ENCODE results near the gene ATR. TPM values are rescaled to one million over a fixed set of nuclear protein-coding genes. Genes with fewer than 3 reads are reported as not detected.

ATR gene
- total and polyA plus RNA-seq, 7 experiments from 2014 or later: 11.3 to 48.3 (median 34.8) TPM

DNA sequence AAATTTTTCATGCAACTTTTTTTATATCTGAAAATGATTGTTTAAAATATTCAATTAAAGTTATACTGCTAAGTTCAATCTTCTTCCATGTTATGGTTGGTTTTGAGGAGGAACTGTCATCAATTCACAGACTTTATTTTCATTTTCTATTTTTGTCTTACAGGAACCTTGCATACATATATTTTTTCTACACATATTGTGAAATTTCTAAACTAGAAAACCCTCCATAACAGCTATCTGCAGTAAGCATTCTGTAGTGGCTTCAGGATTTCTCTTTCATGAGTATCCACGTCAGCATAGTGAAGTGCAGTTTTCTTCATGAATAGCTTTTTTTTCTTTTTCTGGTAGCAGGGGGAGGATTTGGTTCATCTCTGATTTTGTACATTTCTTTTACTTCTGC lies 48.2 kb downstream of the ATR start:
- peaks cover 14 to 52% (median 41%) of the 10 kb centered on the region in 5 donors for H3K36me3 Mint-ChIP-seq
- no peaks in the 10 kb centered on the region for H3K27me3 ChIP-seq (ENCODE audit: control insufficient read depth in 2 of 2, insufficient read depth in 2 of 2, low read length in 2 of 2)
- H3K4me3 Mint-ChIP-seq: no peak overlapping the region
- no peak for DNase-seq
- no peaks in the 10 kb centered on the region for H3K9me3 ChIP-seq (ENCODE audit: control insufficient read depth in 2 of 3, low read length in 3 of 3)
- H3K4me1 Mint-ChIP-seq: peaks cover 0 to 9% (median 0%) of the 10 kb centered on the region in 7 donors
- ChIA-PET CTCF (no interaction called here), POLR2A (no interaction called here)
- H3K4me3 ChIP-seq (ENCODE audit: low read length): no peak overlapping the region
- peaks cover 7 to 30% (median 11%) of the 10 kb centered on the region in 3 experiments for H3K36me3 ChIP-seq (ENCODE audit: control insufficient read depth in 2 of 3, insufficient read depth in 3 of 3, low read length in 3 of 3)
- H3K9me3 Mint-ChIP-seq: peaks cover 0 to 10% (median 0%) of the 10 kb centered on the region in 11 donors
- H3K4me1 ChIP-seq (ENCODE audit: control insufficient read depth in 2 of 2, insufficient read depth in 2 of 2, low read length in 2 of 2): no peaks in the 10 kb centered on the region
- H3K27ac Mint-ChIP-seq: peak overlapping the region in 3 of 9 donors; percentile 32 to 58 (median 54)
- no peak overlapping the region for H3K27ac ChIP-seq (ENCODE audit: low read depth, low read length)
- ATAC-seq: no peak
- H3K27me3 Mint-ChIP-seq: no peaks in the 10 kb centered on the region
- intact Hi-C loops (cut with micrococcal nuclease): no loop called here

GRCh38 chr3:142523921-142524566 lies 54.5 kb downstream of the ATR start:
- no peak for ATAC-seq
- ChIA-PET POLR2A (no interaction called here), CTCF (no interaction called here)
- H3K4me3 ChIP-seq (ENCODE audit: low read length): no peak overlapping the region
- H3K4me3 Mint-ChIP-seq: no peak overlapping the region
- no peaks in the 10 kb centered on the region for H3K27me3 Mint-ChIP-seq
- H3K27me3 ChIP-seq (ENCODE audit: control insufficient read depth in 2 of 2, insufficient read depth in 2 of 2, low read length in 2 of 2): no peaks in the 10 kb centered on the region
- H3K27ac ChIP-seq (ENCODE audit: low read depth, low read length): no peak overlapping the region
- H3K27ac Mint-ChIP-seq: peak overlapping the region in 2 of 9 donors; percentile 20 to 41
- H3K36me3 Mint-ChIP-seq: peaks cover 4 to 59% (median 27%) of the 10 kb centered on the region in 5 donors
- DNase-seq: no peak
- intact Hi-C loops (cut with micrococcal nuclease): no loop called here
- no peaks in the 10 kb centered on the region for H3K4me1 Mint-ChIP-seq
- H3K9me3 Mint-ChIP-seq: peaks cover 0 to 3% (median 0%) of the 10 kb centered on the region in 11 donors
- peaks cover 0 to 15% (median 0%) of the 10 kb centered on the region in 3 experiments for H3K36me3 ChIP-seq (ENCODE audit: control insufficient read depth in 2 of 3, insufficient read depth in 3 of 3, low read length in 3 of 3)
- H3K4me1 ChIP-seq (ENCODE audit: control insufficient read depth in 2 of 2, insufficient read depth in 2 of 2, low read length in 2 of 2): no peaks in the 10 kb centered on the region
- H3K9me3 ChIP-seq (ENCODE audit: control insufficient read depth in 2 of 3, low read length in 3 of 3): no peaks in the 10 kb centered on the region

GRCh38 chr3:142509079-142509478 lies 69.5 kb downstream of the ATR start:
- H3K36me3 ChIP-seq (ENCODE audit: control insufficient read depth in 2 of 3, insufficient read depth in 3 of 3, low read length in 3 of 3): peaks cover 0 to 17% (median 5%) of the 10 kb centered on the region in 3 experiments
- H3K4me1 Mint-ChIP-seq: peaks cover 3 to 23% (median 14%) of the 10 kb centered on the region in 7 donors
- peak overlapping the region; percentile 71 to 88 (median 84) for H3K4me3 Mint-ChIP-seq
- peak overlapping the region; percentile 74 to 96 (median 89) for H3K27ac Mint-ChIP-seq
- peak in 3 of 9 donors; percentile 3 to 8 (median 5) for DNase-seq
- peak overlapping the region; percentile 48 for H3K4me3 ChIP-seq (ENCODE audit: low read length)
- H3K27me3 Mint-ChIP-seq: no peaks in the 10 kb centered on the region
- no peaks in the 10 kb centered on the region for H3K27me3 ChIP-seq (ENCODE audit: control insufficient read depth in 2 of 2, insufficient read depth in 2 of 2, low read length in 2 of 2)
- peak overlapping the region; percentile 51 for H3K27ac ChIP-seq (ENCODE audit: low read depth, low read length)
- H3K36me3 Mint-ChIP-seq: peaks cover 4 to 41% (median 34%) of the 10 kb centered on the region in 5 donors
- POLR2A ChIA-PET: interaction anchor here (1.3 to 1.4 kb wide), 2 partner anchors 10 to 63 kb away, joined by 3 to 4 read pairs; no protein-coding TSS in a partner anchor
- CTCF ChIA-PET: no interaction called here
- no peaks in the 10 kb centered on the region for H3K9me3 ChIP-seq (ENCODE audit: control insufficient read depth in 2 of 3, low read length in 3 of 3)
- peaks cover 0 to 10% of the 10 kb centered on the region in 2 donors for H3K4me1 ChIP-seq (ENCODE audit: control insufficient read depth in 2 of 2, insufficient read depth in 2 of 2, low read length in 2 of 2)
- no peaks in the 10 kb centered on the region for H3K9me3 Mint-ChIP-seq
- peak; percentile 37 for ATAC-seq
- intact Hi-C loops (cut with micrococcal nuclease): loop anchor here (2.0 to 5.0 kb wide), 3 partner anchors 60 to 493 kb away; partner anchors contain the start of genes TRPC1 (in 1 of the 2), U2SURP (in 1 of the 2) and XRN1 (in 1 of the 2)

GRCh38 chr3:142507241-142507640 lies 71.3 kb downstream of the ATR start:
- Mint-ChIP-seq H3K27me3 (no peaks in the 10 kb centered on the region), H3K4me3 (no peak overlapping the region), H3K9me3 (peaks cover 0 to 3% (median 0%) of the 10 kb centered on the region in 11 donors), H3K4me1 (peaks cover 3 to 23% (median 14%) of the 10 kb centered on the region in 7 donors), H3K27ac (peak overlapping the region in 6 of 9 donors; percentile 1 to 72 (median 24)), H3K36me3 (peaks cover 4 to 49% (median 39%) of the 10 kb centered on the region in 5 donors)
- no peak for ATAC-seq
- peaks cover 0 to 10% of the 10 kb centered on the region in 2 donors for H3K4me1 ChIP-seq (ENCODE audit: control insufficient read depth in 2 of 2, insufficient read depth in 2 of 2, low read length in 2 of 2)
- CTCF ChIA-PET: no interaction called here
- H3K4me3 ChIP-seq (ENCODE audit: low read length): no peak overlapping the region
- H3K9me3 ChIP-seq (ENCODE audit: control insufficient read depth in 2 of 3, low read length in 3 of 3): no peaks in the 10 kb centered on the region
- no peak overlapping the region for H3K27ac ChIP-seq (ENCODE audit: low read depth, low read length)
- no peak for DNase-seq
- peaks cover 3 to 15% (median 5%) of the 10 kb centered on the region in 3 experiments for H3K36me3 ChIP-seq (ENCODE audit: control insufficient read depth in 2 of 3, insufficient read depth in 3 of 3, low read length in 3 of 3)
- H3K27me3 ChIP-seq (ENCODE audit: control insufficient read depth in 2 of 2, insufficient read depth in 2 of 2, low read length in 2 of 2): no peaks in the 10 kb centered on the region
- POLR2A ChIA-PET: interaction anchor here (0.6 kb wide), 1 partner anchor 83 kb away, joined by 3 read pairs; no protein-coding TSS in a partner anchor
- intact Hi-C loops (cut with micrococcal nuclease): loop anchor here in 1 of 2 donors (5.0 kb wide), 1 partner anchor 495 kb away; the partner anchor contains the start of gene U2SURP

GRCh38 chr3:142502187-142502985 lies 76.1 kb downstream of the ATR start:
- peaks cover 9 to 66% (median 50%) of the 10 kb centered on the region in 5 donors for H3K36me3 Mint-ChIP-seq
- intact Hi-C loops (cut with micrococcal nuclease): no loop called here

More at GRCh38 chr3:142502187-142502985, 76.1 kb downstream of the ATR start:
- H3K4me1 Mint-ChIP-seq: peaks cover 0 to 15% (median 1%) of the 10 kb centered on the region in 7 donors
- H3K9me3 Mint-ChIP-seq: peaks cover 0 to 5% (median 0%) of the 10 kb centered on the region in 11 donors
- H3K27ac ChIP-seq (ENCODE audit: low read depth, low read length): no peak overlapping the region
- no peak for DNase-seq
- no peaks in the 10 kb centered on the region for H3K9me3 ChIP-seq (ENCODE audit: control insufficient read depth in 2 of 3, low read length in 3 of 3)
- H3K4me3 ChIP-seq (ENCODE audit: low read length): no peak overlapping the region
- CTCF ChIA-PET: no interaction called here
- peaks cover under 1 to 26% (median 5%) of the 10 kb centered on the region in 3 experiments for H3K36me3 ChIP-seq (ENCODE audit: control insufficient read depth in 2 of 3, insufficient read depth in 3 of 3, low read length in 3 of 3)
- ATAC-seq: no peak
- POLR2A ChIA-PET: no interaction called here
- no peak overlapping the region for H3K4me3 Mint-ChIP-seq
- no peak overlapping the region for H3K27ac Mint-ChIP-seq
- no peaks in the 10 kb centered on the region for H3K4me1 ChIP-seq (ENCODE audit: control insufficient read depth in 2 of 2, insufficient read depth in 2 of 2, low read length in 2 of 2)
- H3K27me3 Mint-ChIP-seq: no peaks in the 10 kb centered on the region
- H3K27me3 ChIP-seq (ENCODE audit: control insufficient read depth in 2 of 2, insufficient read depth in 2 of 2, low read length in 2 of 2): no peaks in the 10 kb centered on the region

All from naive thymus-derived CD4-positive, alpha-beta T cell (primary cell).